Ascending aorta (tissue), 2 donors: ENCODE data around the gene ADAMTS10. TPM values are rescaled to one million over a fixed set of nuclear protein-coding genes. Genes with fewer than 3 reads are reported as not detected.

ENCODE experiments used
- DNase-seq, 2 donors: peaks; one replicate each; pipeline ENCODE4 v3.0.0-alpha.2; 2019; ENCODE audit warnings: low spot score in 2 of 2
- H3K27ac ChIP-seq, 2 donors: fragments of 200-600 bp; sonication (generic); one replicate each; pipeline ENCODE4 v1.5.1; 2016 to 2017; ENCODE audit warnings: mild to moderate bottlenecking in 1 of 2
- H3K27me3 ChIP-seq: fragments of 200-600 bp; sonication (generic); one replicate; pipeline ENCODE4 v1.5.1; 2017
- H3K36me3 ChIP-seq, 2 donors: fragments of 200-600 bp; sonication (generic); one replicate each; pipeline ENCODE4 v1.5.1; 2016
- H3K4me1 ChIP-seq, 2 donors: fragments of 200-600 bp; sonication (generic); one replicate each; pipeline ENCODE4 v1.5.1; 2016 to 2017; ENCODE audit warnings: mild to moderate bottlenecking in 1 of 2
- H3K4me3 ChIP-seq, 2 donors: fragments of 200-600 bp; sonication (generic); one replicate each; pipeline ENCODE4 v1.5.1; 2016 to 2017; ENCODE audit warnings: mild to moderate bottlenecking in 1 of 2
- H3K9me3 ChIP-seq, 2 donors: fragments of 200-600 bp; sonication (generic); one replicate each; pipeline ENCODE4 v1.5.1; 2016
- CTCF ChIP-seq, 3 experiments: fragments of 200-600 bp in 2 of 3; fragments of 450-650 bp in 1 of 3; sonication (generic) in 2 of 3; IDR thresholded peaks; one replicate each; pipeline ENCODE4 v1.5.1; 2016 to 2019; ENCODE audit warnings: antibody characterized with exemption in 3 of 3, mild to moderate bottlenecking in 1 of 3, moderate library complexity in 1 of 3
- intact Hi-C: fragments of 100-400 bp; cut with DNase I; formaldehyde crosslinking; loops from one replicate; pipeline ENCODE4 v1.15.1; 2023
- total RNA-seq: library from RNA; depleted of rRNA; stranded (reverse); fragments of >200 nt; gene quantifications from one replicate; pipeline ENCODE4 v1.1.0, GENCODE V29; 2016

The ADAMTS10 gene
- total RNA-seq, 1 donor from 2014 or later = 184 TPM

GRCh38 chr19:8580710-8581281 lies 29.7 kb downstream of the ADAMTS10 start:
- intact Hi-C loops = loop anchor here (2.0 to 10.0 kb wide), 2 partner anchors 62 to 226 kb away; no protein-coding TSS in a partner anchor
- no peak overlapping the region for H3K4me3 ChIP-seq

DNA sequence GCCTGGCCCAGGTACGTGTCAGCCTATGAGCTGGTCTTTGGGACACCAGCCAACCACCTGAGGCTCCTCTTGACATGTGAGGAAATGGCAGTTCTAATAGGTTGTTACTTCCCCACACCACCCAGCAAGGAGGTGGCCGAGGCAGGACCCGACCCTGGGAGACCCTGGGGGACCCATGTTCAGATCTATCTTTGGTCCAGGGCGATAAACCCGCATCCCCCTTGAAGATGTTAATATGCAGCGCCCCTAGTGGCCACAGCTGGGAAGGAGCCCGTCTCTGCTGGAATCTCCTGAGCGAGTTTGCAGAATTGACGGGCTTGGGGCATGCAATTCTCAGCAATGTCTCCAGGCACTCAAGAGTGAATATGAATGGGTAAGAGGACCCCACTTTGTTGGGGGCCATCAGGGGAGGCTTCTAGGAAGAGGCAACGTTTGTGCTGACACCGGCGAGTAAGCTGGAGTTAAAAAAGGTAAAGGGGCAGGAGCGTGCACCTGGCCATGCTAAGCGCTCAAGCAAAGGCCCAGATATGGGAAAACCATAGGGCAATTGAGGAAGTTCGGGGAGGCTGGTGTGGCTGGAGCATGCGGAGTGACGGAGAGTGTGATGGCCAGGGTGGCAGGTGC lies 31.8 kb downstream of the ADAMTS10 start:
- Histone ChIP-seq H3K27me3 (no peaks in the 10 kb centered on the region), H3K9me3 (no peaks in the 10 kb centered on the region), H3K4me1 (no peaks in the 10 kb centered on the region), H3K27ac (no peak overlapping the region), H3K4me3 (no peak overlapping the region), H3K36me3 (peaks cover 10 to 11% of the 10 kb centered on the region in 2 donors)
- intact Hi-C loops = no loop called here
- DNase-seq = peak; percentile 49 to 90
- peak; percentile 71 to 92 (median 91) for TF ChIP-seq CTCF (IDR thresholded peaks at IDR 0.05)

More at GRCh38 chr19:8580710-8581281, 29.7 kb downstream of the ADAMTS10 start:
- Histone ChIP-seq H3K4me1 (no peaks in the 10 kb centered on the region), H3K27me3 (no peaks in the 10 kb centered on the region), H3K36me3 (peaks cover 26 to 29% of the 10 kb centered on the region in 2 donors), H3K27ac (no peak overlapping the region), H3K9me3 (no peaks in the 10 kb centered on the region)
- TF ChIP-seq CTCF (IDR thresholded peaks at IDR 0.05) = peak; percentile 99 to 100 (median 100)
- peak; percentile 44 to 92 for DNase-seq

- intact Hi-C loops = no loop called here
- no peak for DNase-seq
- Histone ChIP-seq H3K4me3 (no peak overlapping the region), H3K4me1 (no peaks in the 10 kb centered on the region), H3K27ac (no peak overlapping the region), H3K9me3 (no peaks in the 10 kb centered on the region), H3K27me3 (no peaks in the 10 kb centered on the region), H3K36me3 (peaks cover under 1 to 4% of the 10 kb centered on the region in 2 donors)
- TF ChIP-seq CTCF (IDR thresholded peaks at IDR 0.05) = no peak
Observed at GRCh38 chr19:8577741-8578140, 32.8 kb downstream of the ADAMTS10 start.

DNA sequence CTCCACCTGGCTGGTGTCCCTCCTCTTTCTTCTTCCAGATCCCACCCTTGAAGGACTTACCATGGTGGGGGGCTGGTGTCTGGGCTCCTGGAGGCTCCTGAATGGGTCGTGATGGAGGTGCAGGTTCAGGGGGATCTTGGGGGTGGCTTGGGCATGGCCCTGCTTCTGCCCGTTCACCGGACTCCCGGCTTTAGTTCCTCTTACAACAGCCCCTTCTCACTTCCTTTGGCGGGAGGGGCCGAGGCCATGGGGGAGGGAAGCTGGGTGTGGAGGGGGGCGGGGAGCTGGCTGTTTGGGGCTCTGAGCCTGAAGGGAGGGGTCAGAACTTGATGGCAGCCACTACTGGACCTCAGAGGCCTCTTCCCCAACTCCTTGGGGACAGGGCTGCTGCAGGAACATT lies 33.3 kb downstream of the ADAMTS10 start, which contains the start of gene MYO1F:
Gene MYO1F (minus strand): TSS at position 196 of the 400 bp plus-strand sequence. CDS start 133 bp downstream, at position 63.
- peak within 1 kb of the TSS; percentile 21 to 49 for H3K4me3 ChIP-seq
- no peak for DNase-seq
- H3K36me3 ChIP-seq = no peaks in the 10 kb centered on the region
- H3K27me3 ChIP-seq = no peaks in the 10 kb centered on the region
- intact Hi-C loops = no loop called here
- no peaks in the 10 kb centered on the region for H3K9me3 ChIP-seq
- TF ChIP-seq CTCF (IDR thresholded peaks at IDR 0.05) = no peak
- H3K27ac ChIP-seq = no peak within 1 kb of the TSS
- no peaks in the 10 kb centered on the region for H3K4me1 ChIP-seq

DNA sequence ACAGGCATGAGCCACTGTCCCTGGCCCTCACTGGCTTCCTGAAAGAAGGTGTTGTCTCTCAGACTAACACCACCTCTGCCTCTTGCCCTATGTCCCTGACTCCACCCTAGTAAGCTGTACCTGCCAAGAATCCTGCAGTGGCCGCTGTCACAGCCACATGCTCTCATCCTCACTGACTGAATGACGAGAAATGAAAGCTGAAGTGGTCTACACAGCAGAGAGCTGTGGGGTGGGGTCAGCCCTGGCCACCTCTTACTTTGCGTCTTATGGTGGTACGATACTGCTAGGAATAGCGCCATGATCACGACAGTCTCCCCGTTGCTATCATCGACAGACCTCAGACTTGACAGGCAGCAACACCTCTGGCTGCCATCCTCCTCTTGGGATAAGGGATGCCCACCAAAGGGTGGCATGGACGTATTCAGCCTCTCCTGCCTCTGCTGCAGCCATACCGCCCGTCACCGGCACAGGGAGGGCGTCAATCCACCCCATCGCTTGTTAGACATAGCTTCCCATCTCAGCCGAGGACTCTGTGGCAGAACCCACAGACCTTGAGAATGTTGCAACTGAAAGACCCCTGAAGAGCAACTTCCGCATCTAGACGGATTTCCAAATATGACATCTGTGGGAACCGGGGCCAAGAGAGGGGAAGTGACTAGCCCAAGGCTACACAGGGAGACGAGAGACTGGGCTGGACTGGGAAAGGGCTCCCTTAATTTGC lies 34.1 kb downstream of the ADAMTS10 start:
- peak overlapping the region; percentile 21 to 49 for H3K4me3 ChIP-seq
- no peak for DNase-seq
- TF ChIP-seq CTCF (IDR thresholded peaks at IDR 0.05) = no peak

More for the DNA sequence above, 34.1 kb downstream of the ADAMTS10 start:
- intact Hi-C loops = no loop called here
- Histone ChIP-seq H3K27me3 (no peaks in the 10 kb centered on the region), H3K9me3 (no peaks in the 10 kb centered on the region), H3K4me1 (no peaks in the 10 kb centered on the region), H3K27ac (no peak overlapping the region), H3K36me3 (no peaks in the 10 kb centered on the region)
